ENCODE measurements around the gene TRIM32. TPM values are rescaled to one million over a fixed set of nuclear protein-coding genes. Genes with fewer than 3 reads are reported as not detected.

TRIM32 gene
- polyA plus RNA-seq, 1 donor (not counting 4 experiments of a cell fraction or from before 2014, with no cell fraction given), result 21.3 TPM

DNA sequence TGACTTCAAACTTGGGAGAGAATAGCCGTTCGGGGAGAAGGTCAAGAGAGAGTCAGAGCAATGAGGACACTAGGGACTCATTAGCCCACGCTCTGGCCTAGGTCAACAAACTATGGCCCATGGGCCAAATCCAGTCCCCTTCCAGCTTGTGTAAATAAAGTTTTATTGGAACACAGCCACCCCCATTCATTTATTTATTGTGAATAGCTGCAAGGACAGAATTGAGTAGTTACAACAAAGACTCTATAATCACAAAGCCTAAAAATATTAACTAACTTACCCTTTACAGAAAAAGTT lies 33.1 kb upstream of the TRIM32 start:
- DNase-seq (ENCODE audit: low read depth, low spot score), result no peak
- no peaks in the 10 kb centered on the region for H3K9me1 ChIP-seq (ENCODE audit: control insufficient read depth, extremely low read depth, insufficient read depth, low read length)
- H3K36me3 ChIP-seq (ENCODE audit: control insufficient read depth in 2 of 2, extremely low read depth in 1 of 2, insufficient read depth in 2 of 2, low read length in 2 of 2), result no peaks in the 10 kb centered on the region
- no peak overlapping the region for H3K4me2 ChIP-seq (ENCODE audit: control insufficient read depth, extremely low read depth, insufficient read depth, low read depth, low read length)
- dilution Hi-C loops (cut with MboI; ENCODE audit: extremely low pct_ligation_motif_present, low sequenced_read_pairs), result no loop called here
- H3K27me3 ChIP-seq (ENCODE audit: control insufficient read depth, extremely low read depth, insufficient read depth, low read length), result no peaks in the 10 kb centered on the region
- H3K4me3 ChIP-seq (ENCODE audit: control insufficient read depth in 2 of 3, extremely low read depth in 1 of 3, insufficient read depth in 2 of 3, low read depth in 1 of 3, low read length in 3 of 3), result no peak overlapping the region
- no peaks in the 10 kb centered on the region for H4K20me1 ChIP-seq (ENCODE audit: control insufficient read depth, extremely low read depth, insufficient read depth, low read length)
- FAIRE-seq, result no peak
- peaks cover under 1% of the 10 kb centered on the region for H3K4me1 ChIP-seq (ENCODE audit: control insufficient read depth, extremely low read depth, insufficient read depth, low read length)
- no peak overlapping the region for H3K9ac ChIP-seq (ENCODE audit: control insufficient read depth, extremely low read depth, insufficient read depth, low read length)
- no peaks in the 10 kb centered on the region for H3K9me3 ChIP-seq (ENCODE audit: control insufficient read depth, low read depth, low read length)
- no peak overlapping the region for H2AFZ ChIP-seq (ENCODE audit: control insufficient read depth, low read length)
- H3K27ac ChIP-seq (ENCODE audit: control insufficient read depth, insufficient read depth, low read length), result no peak overlapping the region
- no peak for TF ChIP-seq EZH2 (IDR thresholded peaks at IDR 0.05; ENCODE audit: low read length)
- TF ChIP-seq, protein P1, sequence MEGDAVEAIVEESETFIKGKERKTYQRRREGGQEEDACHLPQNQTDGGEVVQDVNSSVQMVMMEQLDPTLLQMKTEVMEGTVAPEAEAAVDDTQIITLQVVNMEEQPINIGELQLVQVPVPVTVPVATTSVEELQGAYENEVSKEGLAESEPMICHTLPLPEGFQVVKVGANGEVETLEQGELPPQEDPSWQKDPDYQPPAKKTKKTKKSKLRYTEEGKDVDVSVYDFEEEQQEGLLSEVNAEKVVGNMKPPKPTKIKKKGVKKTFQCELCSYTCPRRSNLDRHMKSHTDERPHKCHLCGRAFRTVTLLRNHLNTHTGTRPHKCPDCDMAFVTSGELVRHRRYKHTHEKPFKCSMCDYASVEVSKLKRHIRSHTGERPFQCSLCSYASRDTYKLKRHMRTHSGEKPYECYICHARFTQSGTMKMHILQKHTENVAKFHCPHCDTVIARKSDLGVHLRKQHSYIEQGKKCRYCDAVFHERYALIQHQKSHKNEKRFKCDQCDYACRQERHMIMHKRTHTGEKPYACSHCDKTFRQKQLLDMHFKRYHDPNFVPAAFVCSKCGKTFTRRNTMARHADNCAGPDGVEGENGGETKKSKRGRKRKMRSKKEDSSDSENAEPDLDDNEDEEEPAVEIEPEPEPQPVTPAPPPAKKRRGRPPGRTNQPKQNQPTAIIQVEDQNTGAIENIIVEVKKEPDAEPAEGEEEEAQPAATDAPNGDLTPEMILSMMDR (optimal IDR thresholded peaks at IDR 0.05 in 1 of 3, IDR thresholded peaks at IDR 0.05 in 1 of 3, conservative IDR thresholded peaks at IDR 0.05 in 1 of 3; ENCODE audit: extremely low read depth in 1 of 3, insufficient read depth in 2 of 3, low read length in 3 of 3), result no peak
- H3K79me2 ChIP-seq (ENCODE audit: control insufficient read depth, insufficient read depth, low read length), result no peaks in the 10 kb centered on the region

DNA sequence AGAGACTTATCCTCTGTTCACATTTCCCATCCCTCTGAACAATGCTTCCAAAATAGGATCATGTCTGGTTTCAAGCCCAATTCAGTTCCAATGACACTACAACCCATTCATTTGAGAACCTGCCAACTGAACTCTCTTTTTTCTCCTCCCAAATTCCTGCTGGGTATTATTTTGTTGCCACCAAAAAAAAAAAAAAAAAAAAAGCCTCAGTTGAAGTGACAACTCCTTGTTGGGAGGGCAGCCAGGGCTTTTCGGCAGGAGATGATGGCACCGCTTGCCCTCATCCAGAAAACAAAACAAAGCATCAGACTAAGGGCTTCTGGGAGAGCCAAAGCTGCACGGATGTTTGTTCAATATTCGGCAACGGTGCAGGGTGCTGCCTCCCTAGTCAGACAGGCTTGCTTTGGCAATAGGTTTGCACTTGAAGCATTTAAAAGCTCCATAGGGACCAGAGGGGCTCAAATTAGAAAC lies 30.6 kb upstream of the TRIM32 start:
- FAIRE-seq, result no peak
- dilution Hi-C loops (cut with MboI; ENCODE audit: extremely low pct_ligation_motif_present, low sequenced_read_pairs), result no loop called here
- Histone ChIP-seq H3K4me3 (ENCODE audit: control insufficient read depth in 2 of 3, extremely low read depth in 1 of 3, insufficient read depth in 2 of 3, low read depth in 1 of 3, low read length in 3 of 3) (no peak overlapping the region), H3K36me3 (ENCODE audit: control insufficient read depth in 2 of 2, extremely low read depth in 1 of 2, insufficient read depth in 2 of 2, low read length in 2 of 2) (no peaks in the 10 kb centered on the region), H3K9ac (ENCODE audit: control insufficient read depth, extremely low read depth, insufficient read depth, low read length) (no peak overlapping the region), H2AFZ (ENCODE audit: control insufficient read depth, low read length) (no peak overlapping the region), H3K9me3 (ENCODE audit: control insufficient read depth, low read depth, low read length) (no peaks in the 10 kb centered on the region), H3K4me2 (ENCODE audit: control insufficient read depth, extremely low read depth, insufficient read depth, low read depth, low read length) (no peak overlapping the region), H3K27ac (ENCODE audit: control insufficient read depth, insufficient read depth, low read length) (no peak overlapping the region), H3K27me3 (ENCODE audit: control insufficient read depth, extremely low read depth, insufficient read depth, low read length) (no peaks in the 10 kb centered on the region), H3K79me2 (ENCODE audit: control insufficient read depth, insufficient read depth, low read length) (no peaks in the 10 kb centered on the region), H3K4me1 (ENCODE audit: control insufficient read depth, extremely low read depth, insufficient read depth, low read length) (peaks cover 15% of the 10 kb centered on the region), H4K20me1 (ENCODE audit: control insufficient read depth, extremely low read depth, insufficient read depth, low read length) (no peaks in the 10 kb centered on the region), H3K9me1 (ENCODE audit: control insufficient read depth, extremely low read depth, insufficient read depth, low read length) (no peaks in the 10 kb centered on the region)
- no peak for TF ChIP-seq EZH2 (IDR thresholded peaks at IDR 0.05; ENCODE audit: low read length)
- TF ChIP-seq, protein P1 (optimal IDR thresholded peaks at IDR 0.05 in 1 of 3, IDR thresholded peaks at IDR 0.05 in 1 of 3, conservative IDR thresholded peaks at IDR 0.05 in 1 of 3; ENCODE audit: extremely low read depth in 1 of 3, insufficient read depth in 2 of 3, low read length in 3 of 3), result no peak
- DNase-seq (ENCODE audit: low read depth, low spot score), result no peak

Measured in keratinocyte (primary cell).